GM12874 (cell line): ENCODE data around the gene TRPM2.

Experiments used
- TF ChIP-seq, protein P1 (sequence below): IDR thresholded peaks from 2 replicates; pipeline ENCODE4 v1.5.1; 2011; ENCODE audit warnings: low read depth, mild to moderate bottlenecking, control low read depth, low read length, moderate library complexity; ENCODE audit not compliant: insufficient read depth

TRPM2 gene

DNA sequence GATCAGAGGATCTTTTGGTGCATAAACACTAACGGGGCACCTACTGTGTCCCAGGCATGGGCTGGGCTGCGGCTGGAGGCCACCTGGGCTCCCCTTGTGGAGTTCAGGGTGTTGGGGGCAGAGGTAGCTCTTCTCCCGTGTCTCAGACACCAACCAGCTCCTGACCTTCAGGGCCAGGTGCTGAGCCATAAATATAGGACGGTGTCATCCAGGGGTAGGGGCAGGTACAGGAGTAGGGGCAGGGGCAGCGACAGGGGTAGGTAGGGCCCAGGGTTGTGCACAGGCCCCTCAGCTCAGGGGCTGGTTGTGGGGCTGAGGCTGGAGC is 83.9 kb downstream of the TRPM2 start:
- TF ChIP-seq, protein P1, sequence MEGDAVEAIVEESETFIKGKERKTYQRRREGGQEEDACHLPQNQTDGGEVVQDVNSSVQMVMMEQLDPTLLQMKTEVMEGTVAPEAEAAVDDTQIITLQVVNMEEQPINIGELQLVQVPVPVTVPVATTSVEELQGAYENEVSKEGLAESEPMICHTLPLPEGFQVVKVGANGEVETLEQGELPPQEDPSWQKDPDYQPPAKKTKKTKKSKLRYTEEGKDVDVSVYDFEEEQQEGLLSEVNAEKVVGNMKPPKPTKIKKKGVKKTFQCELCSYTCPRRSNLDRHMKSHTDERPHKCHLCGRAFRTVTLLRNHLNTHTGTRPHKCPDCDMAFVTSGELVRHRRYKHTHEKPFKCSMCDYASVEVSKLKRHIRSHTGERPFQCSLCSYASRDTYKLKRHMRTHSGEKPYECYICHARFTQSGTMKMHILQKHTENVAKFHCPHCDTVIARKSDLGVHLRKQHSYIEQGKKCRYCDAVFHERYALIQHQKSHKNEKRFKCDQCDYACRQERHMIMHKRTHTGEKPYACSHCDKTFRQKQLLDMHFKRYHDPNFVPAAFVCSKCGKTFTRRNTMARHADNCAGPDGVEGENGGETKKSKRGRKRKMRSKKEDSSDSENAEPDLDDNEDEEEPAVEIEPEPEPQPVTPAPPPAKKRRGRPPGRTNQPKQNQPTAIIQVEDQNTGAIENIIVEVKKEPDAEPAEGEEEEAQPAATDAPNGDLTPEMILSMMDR, result no peak

DNA sequence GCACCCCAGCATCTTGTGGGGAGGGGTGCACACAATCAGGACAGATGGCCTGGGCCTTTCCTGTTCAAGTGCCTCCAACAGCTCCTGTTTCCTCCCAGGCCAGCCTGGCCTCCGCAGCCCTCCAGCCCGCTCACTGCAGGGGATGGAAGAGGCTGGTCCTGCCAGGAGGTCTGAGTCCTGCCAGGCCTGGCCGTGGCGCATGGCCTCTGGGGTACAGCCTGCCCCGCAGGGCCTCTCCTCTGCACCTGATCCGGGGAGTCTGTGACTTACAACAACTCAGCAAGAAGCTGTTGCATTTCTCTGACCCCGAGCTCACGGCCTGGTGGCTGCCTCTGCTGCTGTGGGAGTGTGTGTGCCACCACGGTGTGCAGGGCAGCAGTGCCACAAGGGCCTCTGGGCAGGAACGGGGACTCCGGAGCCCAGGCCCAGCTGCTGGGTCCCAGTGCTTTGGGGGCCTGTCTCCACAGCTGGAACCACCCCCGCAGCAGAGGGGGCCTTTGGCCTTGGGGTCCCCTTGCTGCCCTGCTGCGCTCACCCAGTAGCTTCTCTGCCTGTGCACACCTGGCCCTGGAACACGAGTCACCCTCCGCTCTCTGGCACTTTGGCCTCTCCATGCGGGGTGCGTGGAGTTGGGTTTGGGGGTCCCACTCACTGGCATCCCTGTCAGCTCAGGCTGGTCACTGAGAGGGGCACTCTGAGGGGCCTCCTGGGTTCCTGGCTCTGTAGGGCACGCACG is 84.4 kb downstream of the TRPM2 start:
- TF ChIP-seq, protein P1, result no peak

GRCh38 chr21:44438531-44439210 is 85.2 kb downstream of the TRPM2 start:
- TF ChIP-seq, protein P1, result no peak

DNA sequence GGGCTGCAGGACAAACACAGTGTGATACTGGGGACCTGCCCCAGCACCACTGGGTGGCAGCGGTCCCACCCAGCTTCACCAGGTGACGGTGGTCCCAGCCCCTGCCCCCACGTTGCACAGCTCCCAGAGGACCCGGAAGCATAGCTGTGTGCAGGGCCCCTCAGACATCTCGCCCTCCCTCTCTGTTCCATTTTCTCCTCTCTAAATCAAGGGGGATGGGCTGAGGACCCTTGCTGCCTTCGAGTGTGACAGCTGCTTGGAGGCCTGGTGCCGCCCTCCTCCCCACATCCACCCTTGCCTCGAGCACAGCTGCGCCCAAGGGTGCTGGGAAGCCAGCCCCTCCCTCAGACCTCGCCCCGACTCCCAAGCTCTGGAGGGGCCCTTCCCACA is 85.8 kb downstream of the TRPM2 start:
- TF ChIP-seq, protein P1, result no peak

DNA sequence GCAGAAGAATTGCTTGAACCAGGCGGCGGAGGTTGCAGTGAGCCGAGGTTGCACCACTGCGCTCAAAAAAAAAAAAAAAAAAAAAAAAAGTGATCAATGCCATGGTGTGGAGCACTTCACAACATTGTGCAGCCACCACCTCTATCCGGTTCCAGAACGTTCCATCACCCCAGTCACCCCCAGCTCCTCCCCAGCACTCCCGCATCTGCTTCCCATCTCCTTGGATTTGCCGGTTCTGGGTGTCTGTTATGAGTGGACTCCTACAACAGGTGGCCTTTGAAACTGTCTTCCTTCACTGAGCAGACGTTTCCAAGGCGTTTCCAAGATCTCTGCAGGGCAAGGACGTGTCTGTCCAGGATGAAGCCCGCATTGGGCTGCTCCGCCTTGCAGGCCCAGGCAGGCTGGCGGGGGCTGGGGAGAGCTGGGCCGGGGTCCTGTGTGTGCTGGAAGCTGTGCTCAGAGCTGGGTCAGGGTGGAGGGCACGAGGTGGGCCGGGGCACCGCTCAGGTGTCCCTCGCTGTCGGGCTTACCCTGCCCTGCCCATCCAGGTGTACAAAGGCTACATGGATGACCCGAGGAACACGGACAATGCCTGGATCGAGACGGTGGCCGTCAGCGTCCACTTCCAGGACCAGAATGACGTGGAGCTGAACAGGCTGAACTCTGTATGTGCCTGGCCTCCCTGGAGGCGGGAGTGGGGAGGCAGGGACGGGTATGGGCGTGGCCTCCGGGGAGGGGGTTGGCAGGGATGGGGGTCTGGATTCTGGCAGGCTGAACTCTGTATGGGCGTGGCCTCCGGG is 87.0 kb downstream of the TRPM2 start:
- TF ChIP-seq, protein P1, result no peak

GRCh38 chr21:44441041-44441400 is 87.6 kb downstream of the TRPM2 start:
- TF ChIP-seq, protein P1, result no peak

- TF ChIP-seq, protein P1, result no peak
These were observed 88.3 kb downstream of the TRPM2 start for GRCh38 chr21:44441581-44442265.
